Astrocyte (in vitro differentiated cells and primary cell): Measurements from ENCODE around the gene PSAP. TPM values are rescaled to one million over a fixed set of nuclear protein-coding genes. Genes with fewer than 3 reads are reported as not detected.

Experiments used
- DNase-seq: peaks from one replicate; pipeline ENCODE4 v3.0.0-alpha.2; 2010; ENCODE audit warnings: low read depth
- FAIRE-seq: peaks from 2 replicates; lab custom pipeline; 2011; peaks lifted over from hg19 to GRCh38; lab: Jason Lieb, UNC
- H2AFZ ChIP-seq: 2 replicates; pipeline ENCODE4 v1.6.0; 2012; ENCODE audit warnings: low read depth, low read length, inconsistent platforms
- H3K27ac ChIP-seq: 2 replicates; pipeline ENCODE4 v1.5.1; 2011; ENCODE audit warnings: low read depth, low read length, inconsistent platforms
- H3K27me3 ChIP-seq: 2 replicates; pipeline ENCODE4 v1.6.0; 2011; ENCODE audit warnings: low read length, inconsistent platforms; ENCODE audit not compliant: insufficient read depth
- H3K36me3 ChIP-seq: 2 replicates; pipeline ENCODE4 v1.5.1; 2011; ENCODE audit warnings: low read length, inconsistent platforms; ENCODE audit not compliant: insufficient read depth
- H3K4me1 ChIP-seq: 2 replicates; pipeline ENCODE4 v1.5.1; 2011; ENCODE audit warnings: low read length, inconsistent platforms; ENCODE audit not compliant: insufficient read depth
- H3K4me2 ChIP-seq: 2 replicates; pipeline ENCODE4 v1.6.0; 2012; ENCODE audit warnings: low read length, inconsistent platforms
- H3K4me3 ChIP-seq: 2 replicates; pipeline ENCODE4 v1.5.1; 2011; ENCODE audit warnings: low read depth, mild to moderate bottlenecking, low read length, inconsistent platforms; ENCODE audit not compliant: insufficient read depth
- H3K79me2 ChIP-seq: 2 replicates; pipeline ENCODE4 v1.6.0; 2012; ENCODE audit warnings: mild to moderate bottlenecking, low read length, inconsistent platforms; ENCODE audit not compliant: insufficient read depth
- H3K9ac ChIP-seq: 2 replicates; pipeline ENCODE4 v1.6.0; 2012; ENCODE audit warnings: mild to moderate bottlenecking, low read length, inconsistent platforms
- H3K9me3 ChIP-seq: 2 replicates; pipeline ENCODE4 v1.5.1; 2012; ENCODE audit warnings: low read depth, mild to moderate bottlenecking, low read length, inconsistent platforms; ENCODE audit not compliant: insufficient read depth
- H4K20me1 ChIP-seq: 2 replicates; pipeline ENCODE4 v1.6.0; 2012; ENCODE audit warnings: low read length, inconsistent platforms; ENCODE audit not compliant: insufficient read depth
- H3K27ac Mint-ChIP-seq: one replicate; pipeline ENCODE4 v1.8.0; 2021; ENCODE audit warnings: mild to moderate bottlenecking, mixed read lengths; ENCODE audit not compliant: unreplicated experiment
- H3K27me3 Mint-ChIP-seq: one replicate; pipeline ENCODE4 v1.8.0; 2021; ENCODE audit warnings: low read depth, mixed read lengths; ENCODE audit not compliant: unreplicated experiment
- H3K36me3 Mint-ChIP-seq: one replicate; pipeline ENCODE4 v1.8.0; 2021; ENCODE audit warnings: low read depth, mixed read lengths; ENCODE audit not compliant: unreplicated experiment
- H3K4me1 Mint-ChIP-seq: one replicate; pipeline ENCODE4 v1.8.0; 2021; ENCODE audit warnings: low read depth, mixed read lengths; ENCODE audit not compliant: unreplicated experiment
- H3K4me3 Mint-ChIP-seq: one replicate; pipeline ENCODE4 v1.8.0; 2021; ENCODE audit warnings: mild to moderate bottlenecking, moderate library complexity, mixed read lengths; ENCODE audit not compliant: unreplicated experiment
- H3K9me3 Mint-ChIP-seq: one replicate; pipeline ENCODE4 v1.8.0; 2021; ENCODE audit warnings: mild to moderate bottlenecking, mixed read lengths; ENCODE audit not compliant: unreplicated experiment
- EZH2 ChIP-seq: IDR thresholded peaks from 2 replicates; pipeline ENCODE4 v1.6.1; 2012; ENCODE audit warnings: mild to moderate bottlenecking, low read length, inconsistent platforms; ENCODE audit not compliant: insufficient read depth
- total RNA-seq: library from RNA; stranded (reverse); gene quantifications from 2 replicates; pipeline ENCODE4 v1.2.1, GENCODE V29; 2021
- TF ChIP-seq, protein P1 (sequence below): IDR thresholded peaks from 2 replicates; pipeline ENCODE4 v1.5.1; 2011; ENCODE audit warnings: low read depth, mild to moderate bottlenecking, inconsistent platforms, low read length, moderate library complexity; ENCODE audit not compliant: insufficient read depth

Gene PSAP
- total RNA-seq, 1 donor from 2014 or later: 1,120 TPM

DNA sequence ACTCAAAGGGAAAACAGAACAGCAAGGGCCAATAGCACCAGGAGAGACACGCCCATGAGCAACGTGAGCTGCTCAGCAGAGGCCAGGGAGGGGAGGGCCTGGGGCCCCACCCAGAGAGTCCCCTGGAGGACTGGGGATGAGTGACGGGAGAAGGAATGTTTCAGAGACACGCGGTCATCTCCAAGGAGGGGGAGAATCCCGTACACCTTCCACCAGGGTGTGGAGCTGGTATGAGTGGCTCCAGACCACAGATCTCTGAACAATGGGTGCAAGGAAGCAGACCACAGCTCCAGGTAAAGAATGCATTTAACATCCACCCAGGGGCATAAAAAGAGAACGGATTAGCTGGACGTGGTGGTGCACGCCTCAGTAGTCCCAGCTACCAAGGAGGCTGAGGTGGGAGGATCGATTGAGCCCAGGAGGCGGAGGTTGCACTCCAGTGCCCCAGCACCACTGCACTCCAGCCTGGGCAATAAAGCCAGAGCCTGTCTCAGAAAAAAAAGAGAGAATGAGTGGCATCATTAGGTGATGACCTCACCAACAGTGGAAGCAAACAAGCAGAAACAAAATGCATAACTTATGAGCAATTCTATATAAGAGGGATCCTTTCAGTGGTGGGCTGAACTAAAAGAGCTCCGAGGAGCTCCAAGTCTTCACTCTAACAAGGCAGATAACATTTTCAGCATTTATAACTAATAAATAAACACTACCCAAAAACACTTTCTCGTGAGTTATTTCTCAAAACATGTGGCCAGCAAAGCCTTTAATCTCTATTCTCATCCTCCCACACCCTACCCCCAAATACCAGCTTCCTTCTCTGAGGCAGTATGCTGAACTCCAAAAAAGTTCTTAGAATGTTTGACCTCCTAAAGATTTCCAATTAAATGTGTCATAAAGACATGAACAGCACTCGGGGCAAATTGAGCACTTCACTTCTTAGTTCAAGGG is 12.5 kb downstream of the PSAP start:
- peak overlapping the region; percentile 7 for H3K4me3 Mint-ChIP-seq
- no peaks in the 10 kb centered on the region for H3K9me3 Mint-ChIP-seq
- DNase-seq (peak; percentile 39), FAIRE-seq (no peak)
- no peak overlapping the region for H3K4me3 ChIP-seq
- H2AFZ ChIP-seq: no peak overlapping the region
- no peaks in the 10 kb centered on the region for H3K9me3 ChIP-seq
- H3K27me3 Mint-ChIP-seq: no peaks in the 10 kb centered on the region
- no peaks in the 10 kb centered on the region for H3K36me3 Mint-ChIP-seq
- peak overlapping the region; percentile 24 for H3K27ac ChIP-seq
- peaks cover 95% of the 10 kb centered on the region for H3K79me2 ChIP-seq
- H3K4me1 ChIP-seq: peaks cover 58% of the 10 kb centered on the region
- peak overlapping the region; percentile 1 for H3K9ac ChIP-seq
- peak overlapping the region; percentile 62 for H3K4me2 ChIP-seq
- H4K20me1 ChIP-seq: peaks cover 96% of the 10 kb centered on the region
- peaks cover 3% of the 10 kb centered on the region for H3K36me3 ChIP-seq
- peaks cover 54% of the 10 kb centered on the region for H3K4me1 Mint-ChIP-seq
- H3K27ac Mint-ChIP-seq: peak overlapping the region; percentile 83
- no peaks in the 10 kb centered on the region for H3K27me3 ChIP-seq
- TF ChIP-seq, protein P1, sequence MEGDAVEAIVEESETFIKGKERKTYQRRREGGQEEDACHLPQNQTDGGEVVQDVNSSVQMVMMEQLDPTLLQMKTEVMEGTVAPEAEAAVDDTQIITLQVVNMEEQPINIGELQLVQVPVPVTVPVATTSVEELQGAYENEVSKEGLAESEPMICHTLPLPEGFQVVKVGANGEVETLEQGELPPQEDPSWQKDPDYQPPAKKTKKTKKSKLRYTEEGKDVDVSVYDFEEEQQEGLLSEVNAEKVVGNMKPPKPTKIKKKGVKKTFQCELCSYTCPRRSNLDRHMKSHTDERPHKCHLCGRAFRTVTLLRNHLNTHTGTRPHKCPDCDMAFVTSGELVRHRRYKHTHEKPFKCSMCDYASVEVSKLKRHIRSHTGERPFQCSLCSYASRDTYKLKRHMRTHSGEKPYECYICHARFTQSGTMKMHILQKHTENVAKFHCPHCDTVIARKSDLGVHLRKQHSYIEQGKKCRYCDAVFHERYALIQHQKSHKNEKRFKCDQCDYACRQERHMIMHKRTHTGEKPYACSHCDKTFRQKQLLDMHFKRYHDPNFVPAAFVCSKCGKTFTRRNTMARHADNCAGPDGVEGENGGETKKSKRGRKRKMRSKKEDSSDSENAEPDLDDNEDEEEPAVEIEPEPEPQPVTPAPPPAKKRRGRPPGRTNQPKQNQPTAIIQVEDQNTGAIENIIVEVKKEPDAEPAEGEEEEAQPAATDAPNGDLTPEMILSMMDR: no peak
- no peak for TF ChIP-seq EZH2

DNA sequence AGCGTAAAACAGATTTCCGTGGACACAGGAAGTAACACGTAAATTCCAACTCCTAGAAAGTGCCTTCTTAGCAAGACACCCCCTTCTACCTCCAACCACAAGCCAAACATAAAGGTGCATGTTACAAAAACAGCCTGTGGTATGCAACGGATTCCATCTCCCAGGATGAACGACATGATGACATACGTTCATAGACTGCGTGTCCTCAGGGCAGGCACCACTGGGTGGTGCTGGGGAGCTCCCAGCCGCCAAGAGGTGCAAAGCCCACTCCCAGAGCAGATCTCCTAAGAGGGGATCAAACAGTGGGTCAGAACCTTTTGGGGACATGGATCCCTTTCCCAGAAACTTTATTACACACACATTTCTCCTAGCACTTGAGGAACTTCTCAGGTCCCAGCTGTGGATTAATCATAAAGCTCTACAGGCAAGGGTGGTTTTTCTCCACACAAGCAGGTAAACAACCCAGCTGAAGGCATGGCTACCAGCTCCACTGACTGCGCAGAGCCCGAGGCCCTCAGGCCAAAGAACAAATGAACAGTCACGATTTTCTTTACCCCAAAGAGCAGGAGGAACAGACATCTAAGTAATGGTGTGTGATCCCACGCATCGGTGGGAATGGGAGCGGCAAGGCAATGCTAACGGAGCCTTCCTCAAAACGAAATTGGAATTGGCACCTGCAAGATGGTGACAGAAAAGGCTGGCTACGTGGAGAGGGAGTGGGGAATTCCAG is 13.8 kb downstream of the PSAP start:
- H3K4me3 ChIP-seq: no peak overlapping the region

More for the DNA sequence above, 13.8 kb downstream of the PSAP start:
- Histone ChIP-seq H3K27ac (peak overlapping the region; percentile 65), H3K4me2 (peak overlapping the region; percentile 62), H3K79me2 (peaks cover 94% of the 10 kb centered on the region), H3K4me1 (peaks cover 60% of the 10 kb centered on the region), H3K27me3 (no peaks in the 10 kb centered on the region), H3K36me3 (peaks cover 3% of the 10 kb centered on the region), H3K9ac (peak overlapping the region; percentile 47), H4K20me1 (peaks cover 96% of the 10 kb centered on the region), H3K9me3 (no peaks in the 10 kb centered on the region), H2AFZ (no peak overlapping the region)
- DNase-seq (no peak), FAIRE-seq (no peak)
- TF ChIP-seq, protein P1: peak; percentile 47
- no peak for TF ChIP-seq EZH2
- no peaks in the 10 kb centered on the region for H3K9me3 Mint-ChIP-seq
- H3K4me1 Mint-ChIP-seq: peaks cover 54% of the 10 kb centered on the region
- no peak overlapping the region for H3K4me3 Mint-ChIP-seq
- H3K27ac Mint-ChIP-seq: peak overlapping the region; percentile 83
- peaks cover 2% of the 10 kb centered on the region for H3K36me3 Mint-ChIP-seq
- no peaks in the 10 kb centered on the region for H3K27me3 Mint-ChIP-seq
